HG03342 (cell line): ENCODE results near the gene PPP1R7.

ENCODE experiments used
- ATAC-seq: cut with Tn5 transposase; IDR thresholded peaks from one replicate; pipeline ENCODE4 v1.9.1; 2021; ENCODE audit warnings: mild to moderate bottlenecking, moderate library complexity; ENCODE audit not compliant: unreplicated experiment

PPP1R7 gene

GRCh38 chr2:241138471-241138870 is 11.8 kb upstream of the PPP1R7 start:
- no peak for ATAC-seq

GRCh38 chr2:241139531-241140444 is 10.5 kb upstream of the PPP1R7 start:
- ATAC-seq = no peak

GRCh38 chr2:241140445-241140840 is 9.8 kb upstream of the PPP1R7 start:
- ATAC-seq = no peak

- no peak for ATAC-seq
Measured at GRCh38 chr2:241141214-241141770, 9.0 kb upstream of the PPP1R7 start.

GRCh38 chr2:241142063-241142462 is 8.2 kb upstream of the PPP1R7 start:
- ATAC-seq = no peak

- ATAC-seq = no peak
Measured at GRCh38 chr2:241142593-241142992, 7.7 kb upstream of the PPP1R7 start.

- no peak for ATAC-seq
Measured at GRCh38 chr2:241146286-241146685, 4.0 kb upstream of the PPP1R7 start.

GRCh38 chr2:241147336-241147735 is 2.9 kb upstream of the PPP1R7 start:
- no peak for ATAC-seq

- no peak for ATAC-seq
Measured at GRCh38 chr2:241148239-241148638, 2.0 kb upstream of the PPP1R7 start.

GRCh38 chr2:241148891-241149674 is 1.2 kb upstream of the PPP1R7 start, which contains the start of gene PASK:
Gene PASK, minus strand, starts transcription at chr2:241149472. Its CDS starts 6,440 bp downstream, at chr2:241143032.
- peak; percentile 79 for ATAC-seq

GRCh38 chr2:241149675-241149924 is 667 bp upstream of the PPP1R7 start:
- peak; percentile 12 for ATAC-seq

- no peak for ATAC-seq
Measured at GRCh38 chr2:241150660-241151530, 628 bp downstream of the PPP1R7 start.

- no peak for ATAC-seq
Measured at GRCh38 chr2:241151934-241152660, 1.8 kb downstream of the PPP1R7 start.

- no peak for ATAC-seq
Measured at GRCh38 chr2:241153616-241154015, 3.3 kb downstream of the PPP1R7 start.

GRCh38 chr2:241154915-241155314 is 4.6 kb downstream of the PPP1R7 start:
- ATAC-seq = no peak

GRCh38 chr2:241155936-241156335 is 5.7 kb downstream of the PPP1R7 start:
- ATAC-seq = no peak

- ATAC-seq = no peak
Measured at GRCh38 chr2:241156971-241157441, 6.7 kb downstream of the PPP1R7 start.

- ATAC-seq = no peak
Measured at GRCh38 chr2:241157841-241158545, 7.7 kb downstream of the PPP1R7 start.

GRCh38 chr2:241158546-241158900 is 8.3 kb downstream of the PPP1R7 start:
- no peak for ATAC-seq
